PC-3 (cell line): ENCODE results near the gene OR2M3.

Experiments
- EZH2 ChIP-seq: fragments of 300-600 bp; sonication (generic); IDR thresholded peaks from one replicate; pipeline ENCODE4 v1.6.1; 2017; ENCODE audit warnings: antibody characterized with exemption, mild to moderate bottlenecking, low read length; ENCODE audit not compliant: unreplicated experiment
- EZH2phosphoT487 ChIP-seq: fragments of 300-600 bp; sonication (generic); IDR thresholded peaks from 2 replicates; pipeline ENCODE4 v1.6.1; 2018; ENCODE audit warnings: mild to moderate bottlenecking, antibody characterized with exemption, low read length, borderline replicate concordance
- TF ChIP-seq, protein P1 (sequence below): fragments of 300-600 bp; sonication (generic); conservative IDR thresholded peaks from 2 replicates; pipeline ENCODE4 v1.5.1; 2017; ENCODE audit warnings: antibody characterized with exemption, low read depth, mild to moderate bottlenecking, low read length

DNA sequence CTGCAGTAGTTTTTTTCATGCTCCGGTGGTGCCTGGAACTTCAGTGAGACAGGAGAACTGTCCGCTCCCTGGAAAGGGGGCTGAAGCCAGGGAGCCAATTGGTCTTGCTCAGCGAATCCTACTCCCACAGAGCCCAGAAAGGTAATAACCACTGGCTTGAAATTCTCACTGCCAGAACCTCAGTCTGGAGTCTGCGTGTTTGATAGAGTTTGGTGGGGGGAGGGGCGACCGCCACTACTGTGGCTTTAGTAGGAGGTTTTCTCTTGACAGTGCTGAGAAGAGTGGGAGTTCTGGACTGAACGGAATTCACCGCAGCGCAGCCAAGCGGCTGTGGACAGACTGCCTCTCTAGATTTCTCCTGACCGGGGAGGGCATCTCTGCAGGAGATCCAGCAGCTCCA lies 8.0 kb upstream of the OR2M3 start:
- TF ChIP-seq, protein P1, sequence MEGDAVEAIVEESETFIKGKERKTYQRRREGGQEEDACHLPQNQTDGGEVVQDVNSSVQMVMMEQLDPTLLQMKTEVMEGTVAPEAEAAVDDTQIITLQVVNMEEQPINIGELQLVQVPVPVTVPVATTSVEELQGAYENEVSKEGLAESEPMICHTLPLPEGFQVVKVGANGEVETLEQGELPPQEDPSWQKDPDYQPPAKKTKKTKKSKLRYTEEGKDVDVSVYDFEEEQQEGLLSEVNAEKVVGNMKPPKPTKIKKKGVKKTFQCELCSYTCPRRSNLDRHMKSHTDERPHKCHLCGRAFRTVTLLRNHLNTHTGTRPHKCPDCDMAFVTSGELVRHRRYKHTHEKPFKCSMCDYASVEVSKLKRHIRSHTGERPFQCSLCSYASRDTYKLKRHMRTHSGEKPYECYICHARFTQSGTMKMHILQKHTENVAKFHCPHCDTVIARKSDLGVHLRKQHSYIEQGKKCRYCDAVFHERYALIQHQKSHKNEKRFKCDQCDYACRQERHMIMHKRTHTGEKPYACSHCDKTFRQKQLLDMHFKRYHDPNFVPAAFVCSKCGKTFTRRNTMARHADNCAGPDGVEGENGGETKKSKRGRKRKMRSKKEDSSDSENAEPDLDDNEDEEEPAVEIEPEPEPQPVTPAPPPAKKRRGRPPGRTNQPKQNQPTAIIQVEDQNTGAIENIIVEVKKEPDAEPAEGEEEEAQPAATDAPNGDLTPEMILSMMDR: no peak
- TF ChIP-seq EZH2phosphoT487 (no peak), EZH2 (no peak)
